ENCODE measurements around the gene OGFOD3.

- no peak for TF ChIP-seq CTCF (IDR thresholded peaks at IDR 0.05; ENCODE audit: low read depth, low read length)
- no peak for TF ChIP-seq EZH2phosphoT487 (IDR thresholded peaks at IDR 0.05; ENCODE audit: low read depth)
Observed at GRCh38 chr17:82424863-82425159, 6.4 kb upstream of the OGFOD3 start.
